NCI-H2107 (cell line): ENCODE data around the gene SLC10A7.

Source experiments
- DNase-seq: peaks from one replicate; lab custom pipeline; 2025; lab: John Stamatoyannopoulos, UW

SLC10A7 gene

GRCh38 chr4:146210890-146211289 is 310.9 kb downstream of the SLC10A7 start:
- DNase-seq = no peak

GRCh38 chr4:146207410-146207809 is 314.3 kb downstream of the SLC10A7 start:
- DNase-seq = no peak
